H9 (cell line): ENCODE data around the gene FBRSL1. TPM values are rescaled to one million over a fixed set of nuclear protein-coding genes. Genes with fewer than 3 reads are reported as not detected.

ENCODE experiments used
- DNase-seq: peaks from one replicate; pipeline ENCODE4 v3.0.0-alpha.2; 2017
- H2AFZ ChIP-seq: one replicate; pipeline ENCODE4 v1.6.1; 2013; ENCODE audit warnings: mild to moderate bottlenecking, low read length, control low read depth, moderate library complexity
- H2AK5ac ChIP-seq: 2 replicates; pipeline ENCODE4 v1.6.1; 2013; ENCODE audit warnings: low read length, control low read depth, mixed read lengths; ENCODE audit not compliant: insufficient read length
- H2BK120ac ChIP-seq: one replicate; pipeline ENCODE4 v1.6.1; 2013; ENCODE audit warnings: low read depth, mild to moderate bottlenecking, low read length, control low read depth, inconsistent platforms; ENCODE audit not compliant: poor library complexity, severe bottlenecking
- H2BK12ac ChIP-seq: 2 replicates; pipeline ENCODE4 v1.6.1; 2013; ENCODE audit warnings: low read length, control low read depth, mixed read lengths, low read depth; ENCODE audit not compliant: insufficient read length
- H2BK15ac ChIP-seq: 2 replicates; pipeline ENCODE4 v1.6.1; 2013; ENCODE audit warnings: low read depth, low read length, control low read depth
- H2BK20ac ChIP-seq: one replicate; pipeline ENCODE4 v1.6.1; 2013; ENCODE audit warnings: low read depth, mild to moderate bottlenecking, low read length, control low read depth, inconsistent platforms; ENCODE audit not compliant: poor library complexity, severe bottlenecking
- H2BK5ac ChIP-seq: 2 replicates; pipeline ENCODE4 v1.6.1; 2013; ENCODE audit warnings: low read length, control low read depth, mixed read lengths; ENCODE audit not compliant: insufficient read length
- H3K14ac ChIP-seq: 2 replicates; pipeline ENCODE4 v1.6.1; 2013; ENCODE audit warnings: low read length, control low read depth; ENCODE audit not compliant: insufficient read depth
- H3K18ac ChIP-seq: 2 replicates; pipeline ENCODE4 v1.6.1; 2013; ENCODE audit warnings: low read depth, mild to moderate bottlenecking, mixed read lengths, low read length, control low read depth; ENCODE audit not compliant: insufficient read length
- H3K23ac ChIP-seq: 2 replicates; pipeline ENCODE4 v1.6.1; 2013; ENCODE audit warnings: low read length, control low read depth, mixed read lengths, low read depth; ENCODE audit not compliant: insufficient read length
- H3K23me2 ChIP-seq: 2 replicates; pipeline ENCODE4 v1.6.1; 2013; ENCODE audit warnings: low read depth, mild to moderate bottlenecking, mixed read lengths, low read length, control low read depth; ENCODE audit not compliant: insufficient read length, poor library complexity, severe bottlenecking
- H3K27ac ChIP-seq: 2 replicates; pipeline ENCODE4 v1.5.1; 2013; ENCODE audit warnings: low read length, control low read depth, mixed read lengths, low read depth; ENCODE audit not compliant: insufficient read length
- H3K27me3 ChIP-seq: 2 replicates; pipeline ENCODE4 v1.6.1; 2013; ENCODE audit warnings: low read length, control low read depth, inconsistent platforms; ENCODE audit not compliant: insufficient read depth
- H3K4ac ChIP-seq: 2 replicates; pipeline ENCODE4 v1.6.1; 2013; ENCODE audit warnings: low read depth, mild to moderate bottlenecking, control low read depth, inconsistent platforms, low read length, moderate library complexity
- H3K4me1 ChIP-seq: 2 replicates; pipeline ENCODE4 v1.6.1; 2013; ENCODE audit warnings: low read length, control low read depth, inconsistent platforms; ENCODE audit not compliant: insufficient read depth
- H3K4me2 ChIP-seq: 2 replicates; pipeline ENCODE4 v1.6.1; 2013; ENCODE audit warnings: low read length, control low read depth, mixed read lengths; ENCODE audit not compliant: insufficient read length, insufficient read depth
- H3K56ac ChIP-seq: 2 replicates; pipeline ENCODE4 v1.6.1; 2013; ENCODE audit warnings: low read depth, mild to moderate bottlenecking, mixed read lengths, low read length, control low read depth; ENCODE audit not compliant: insufficient read length
- H3K79me1 ChIP-seq: 2 replicates; pipeline ENCODE4 v1.6.1; 2013; ENCODE audit warnings: low read depth, mild to moderate bottlenecking, moderate library complexity, low read length, control low read depth, inconsistent platforms; ENCODE audit not compliant: insufficient read depth, poor library complexity, severe bottlenecking
- H3K79me2 ChIP-seq: 2 replicates; pipeline ENCODE4 v1.6.1; 2013; ENCODE audit warnings: low read length, control low read depth, inconsistent platforms; ENCODE audit not compliant: insufficient read depth
- H3K9ac ChIP-seq: 2 replicates; pipeline ENCODE4 v1.6.1; 2013; ENCODE audit warnings: low read length, control low read depth, mixed read lengths; ENCODE audit not compliant: insufficient read length; ENCODE audit errors: extremely low read depth
- H3K9me3 ChIP-seq: one replicate; pipeline ENCODE4 v1.6.1; 2013; ENCODE audit warnings: low read depth, low read length, inconsistent platforms; ENCODE audit not compliant: control insufficient read depth
- H3T11ph ChIP-seq: one replicate; pipeline ENCODE4 v1.6.1; 2013; ENCODE audit warnings: mild to moderate bottlenecking, low read length, control low read depth, inconsistent platforms
- H4K20me1 ChIP-seq: one replicate; pipeline ENCODE4 v1.6.1; 2013; ENCODE audit not compliant: control insufficient read depth, insufficient read length, insufficient read depth
- H4K5ac ChIP-seq: 2 replicates; pipeline ENCODE4 v1.6.1; 2013; ENCODE audit warnings: low read depth, mild to moderate bottlenecking, mixed read lengths, low read length, control low read depth; ENCODE audit not compliant: insufficient read length
- H4K8ac ChIP-seq: replicated peaks from 2 replicates; pipeline ENCODE4 v1.6.1; 2013; ENCODE audit warnings: low read length, control low read depth, mixed read lengths, low read depth; ENCODE audit not compliant: insufficient read length
- H4K91ac ChIP-seq: 2 replicates; pipeline ENCODE4 v1.6.1; 2013; ENCODE audit warnings: low read depth, mild to moderate bottlenecking, moderate library complexity, mixed read lengths, low read length, control low read depth; ENCODE audit not compliant: insufficient read length
- H3K27ac Mint-ChIP-seq, 3 experiments: 2 replicates in 2 of 3; 3 replicates in 1 of 3; pipeline ENCODE4 v1.8.0; 2020 to 2021; ENCODE audit warnings: mixed read lengths in 3 of 3, mild to moderate bottlenecking in 1 of 3, moderate library complexity in 1 of 3
- H3K27me3 Mint-ChIP-seq: 2 replicates; pipeline ENCODE4 v1.8.0; 2021; ENCODE audit warnings: low read depth, mild to moderate bottlenecking, moderate library complexity, mixed read lengths
- H3K36me3 Mint-ChIP-seq, 3 experiments: 2 replicates in 2 of 3; 3 replicates in 1 of 3; pipeline ENCODE4 v1.8.0; 2020 to 2021; ENCODE audit warnings: low read depth in 3 of 3, mixed read lengths in 3 of 3; ENCODE audit not compliant: insufficient read depth in 1 of 3
- H3K4me1 Mint-ChIP-seq, 2 experiments: 2 replicates each; pipeline ENCODE4 v1.8.0; 2020; ENCODE audit warnings: mixed read lengths in 2 of 2
- H3K4me3 Mint-ChIP-seq, 2 experiments: 2 replicates in 1 of 2; 3 replicates in 1 of 2; pipeline ENCODE4 v1.8.0; 2020 to 2021; ENCODE audit warnings: mild to moderate bottlenecking in 2 of 2, mixed read lengths in 2 of 2, moderate library complexity in 1 of 2
- H3K9me3 Mint-ChIP-seq, 2 experiments: 2 replicates in 1 of 2; 3 replicates in 1 of 2; pipeline ENCODE4 v1.8.0; 2020; ENCODE audit warnings: mild to moderate bottlenecking in 2 of 2, mixed read lengths in 2 of 2, moderate library complexity in 1 of 2
- WGBS: extraction: QIAGEN DNeasy Blood & Tissue Kit; methylation state at CpG from one replicate; pipeline ENCODE4 v1.1.7; 2013; ENCODE audit warnings: missing lambda C conversion rate, low lambda C conversion rate, mixed read lengths; ENCODE audit not compliant: insufficient read length; ENCODE audit errors: extremely low coverage; 5-methylcytosine and 5-hydroxymethylcytosine counted together
- total RNA-seq: library from RNA; stranded (reverse); gene quantifications from 2 replicates; pipeline ENCODE4 v1.2.1, GENCODE V29; 2021
- TF ChIP-seq, protein P1 (sequence below): fragments of 200-600 bp; sonication (generic); conservative IDR thresholded peaks from 3 replicates; pipeline ENCODE4 v1.8.0; 2021; ENCODE audit warnings: antibody characterized with exemption, mild to moderate bottlenecking

FBRSL1 gene
- total RNA-seq, 1 experiment from 2014 or later, result 90.8 TPM

DNA sequence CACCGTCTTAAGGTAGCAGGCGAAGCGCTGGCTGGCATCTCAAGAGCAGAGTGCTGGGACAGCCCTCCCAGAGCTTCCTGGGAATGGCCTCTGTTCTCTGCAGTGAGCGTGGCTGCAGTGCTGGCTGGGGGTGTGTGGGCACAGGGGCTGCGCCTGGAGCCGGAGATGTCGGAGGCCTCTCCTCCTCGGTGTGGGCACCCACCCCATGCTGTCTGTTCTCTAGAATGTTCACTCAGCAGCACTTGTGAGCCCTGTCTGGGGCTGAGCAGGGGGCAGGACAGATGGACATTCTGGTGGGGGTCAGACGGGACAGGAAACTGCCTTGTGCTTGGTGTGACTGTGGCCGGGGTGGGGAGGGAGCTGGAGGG is 15.9 kb downstream of the FBRSL1 start:
- H3K18ac ChIP-seq, result no peak overlapping the region
- H4K5ac ChIP-seq, result no peak overlapping the region
- no peak overlapping the region for H2AK5ac ChIP-seq
- DNase-seq, result no peak
- no peak overlapping the region for H2BK5ac ChIP-seq
- H3K23me2 ChIP-seq, result no peaks in the 10 kb centered on the region
- Mint-ChIP-seq H3K9me3 (no peaks in the 10 kb centered on the region), H3K36me3 (no peaks in the 10 kb centered on the region; a peak in 1 of 7 replicates), H3K4me3 (no peak overlapping the region), H3K4me1 (peaks cover 18 to 38% of the 10 kb centered on the region in 2 experiments), H3K27me3 (no peaks in the 10 kb centered on the region), H3K27ac (no peak overlapping the region)
- no peak overlapping the region for H3K23ac ChIP-seq
- no peak overlapping the region for H3K4ac ChIP-seq
- no peak overlapping the region for H3T11ph ChIP-seq
- H2BK12ac ChIP-seq, result no peak overlapping the region
- no peak overlapping the region for H3K14ac ChIP-seq
- no peak overlapping the region for H3K27ac ChIP-seq
- H3K4me2 ChIP-seq, result no peak overlapping the region
- no peaks in the 10 kb centered on the region for H3K9me3 ChIP-seq
- H2BK15ac ChIP-seq, result no peak overlapping the region
- H2BK20ac ChIP-seq, result no peak overlapping the region
- H4K20me1 ChIP-seq, result peaks cover 2% of the 10 kb centered on the region
- TF ChIP-seq, protein P1, sequence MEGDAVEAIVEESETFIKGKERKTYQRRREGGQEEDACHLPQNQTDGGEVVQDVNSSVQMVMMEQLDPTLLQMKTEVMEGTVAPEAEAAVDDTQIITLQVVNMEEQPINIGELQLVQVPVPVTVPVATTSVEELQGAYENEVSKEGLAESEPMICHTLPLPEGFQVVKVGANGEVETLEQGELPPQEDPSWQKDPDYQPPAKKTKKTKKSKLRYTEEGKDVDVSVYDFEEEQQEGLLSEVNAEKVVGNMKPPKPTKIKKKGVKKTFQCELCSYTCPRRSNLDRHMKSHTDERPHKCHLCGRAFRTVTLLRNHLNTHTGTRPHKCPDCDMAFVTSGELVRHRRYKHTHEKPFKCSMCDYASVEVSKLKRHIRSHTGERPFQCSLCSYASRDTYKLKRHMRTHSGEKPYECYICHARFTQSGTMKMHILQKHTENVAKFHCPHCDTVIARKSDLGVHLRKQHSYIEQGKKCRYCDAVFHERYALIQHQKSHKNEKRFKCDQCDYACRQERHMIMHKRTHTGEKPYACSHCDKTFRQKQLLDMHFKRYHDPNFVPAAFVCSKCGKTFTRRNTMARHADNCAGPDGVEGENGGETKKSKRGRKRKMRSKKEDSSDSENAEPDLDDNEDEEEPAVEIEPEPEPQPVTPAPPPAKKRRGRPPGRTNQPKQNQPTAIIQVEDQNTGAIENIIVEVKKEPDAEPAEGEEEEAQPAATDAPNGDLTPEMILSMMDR, result no peak
- peaks cover 6% of the 10 kb centered on the region; the same call in 1 of the 2 replicates for H3K79me2 ChIP-seq
- H3K79me1 ChIP-seq, result peaks cover 9% of the 10 kb centered on the region
- no peak overlapping the region for H2AFZ ChIP-seq
- no peak overlapping the region for H4K8ac ChIP-seq
- H3K56ac ChIP-seq, result no peak overlapping the region
- H2BK120ac ChIP-seq, result no peak overlapping the region
- no peak overlapping the region for H3K9ac ChIP-seq
- H4K91ac ChIP-seq, result no peak overlapping the region
- H3K27me3 ChIP-seq, result no peaks in the 10 kb centered on the region
- no CpG with 5 or more reads among the region's 10 CpGs for WGBS
- peaks cover 4% of the 10 kb centered on the region; the same call in 1 of the 2 replicates for H3K4me1 ChIP-seq
